Measurements from ENCODE around the gene MYRF. TPM values are rescaled to one million over a fixed set of nuclear protein-coding genes. Genes with fewer than 3 reads are reported as not detected.

Gene MYRF
- total RNA-seq, 2 experiments from 2014 or later: 0.91 to 1.0 TPM

- CTCF ChIA-PET: no interaction called here
- POLR2A ChIA-PET: no interaction called here
Measured at GRCh38 chr11:61769169-61769920, 16.9 kb downstream of the MYRF start.

GRCh38 chr11:61769946-61770683, 17.7 kb downstream of the MYRF start:
- CTCF ChIA-PET: no interaction called here
- POLR2A ChIA-PET: no interaction called here

- CTCF ChIA-PET: no interaction called here
- POLR2A ChIA-PET: no interaction called here
Measured at GRCh38 chr11:61771195-61771894, 18.9 kb downstream of the MYRF start.

GRCh38 chr11:61771985-61772455, 19.6 kb downstream of the MYRF start:
- ChIA-PET POLR2A (no interaction called here), CTCF (interaction anchor here (1.7 kb wide), 1 partner anchor 21 kb away, joined by 6 read pairs; no protein-coding TSS in a partner anchor)

GRCh38 chr11:61773356-61773755, 20.9 kb downstream of the MYRF start:
- CTCF ChIA-PET: interaction anchor here (1.7 kb wide), 1 partner anchor 22 kb away, joined by 6 read pairs; no protein-coding TSS in a partner anchor

GRCh38 chr11:61773809-61774208, 21.4 kb downstream of the MYRF start:
- CTCF ChIA-PET: no interaction called here
- POLR2A ChIA-PET: no interaction called here

More at GRCh38 chr11:61773356-61773755, 20.9 kb downstream of the MYRF start:
- POLR2A ChIA-PET: interaction anchor here (0.7 kb wide), 1 partner anchor 40 kb away, joined by 9 read pairs; no protein-coding TSS in a partner anchor

- ChIA-PET POLR2A (no interaction called here), CTCF (interaction anchor here (1.3 kb wide), 1 partner anchor 27 kb away, joined by 3 read pairs; no protein-coding TSS in a partner anchor)
Measured at GRCh38 chr11:61774411-61774810, 22.0 kb downstream of the MYRF start.

GRCh38 chr11:61775106-61775505, 22.7 kb downstream of the MYRF start:
- POLR2A ChIA-PET: no interaction called here
- CTCF ChIA-PET: interaction anchor here (1.3 kb wide), 1 partner anchor 27 kb away, joined by 3 read pairs; no protein-coding TSS in a partner anchor

GRCh38 chr11:61775606-61776554, 23.4 kb downstream of the MYRF start:
- ChIA-PET POLR2A (no interaction called here), CTCF (interaction anchor here (0.7 to 2.0 kb wide), 5 partner anchors 9 to 43 kb away, joined by 3 to 5 read pairs (median 3); no protein-coding TSS in a partner anchor)

GRCh38 chr11:61776561-61777075, 24.2 kb downstream of the MYRF start:
- ChIA-PET CTCF (interaction anchor here (0.7 to 2.0 kb wide), 3 partner anchors 10 to 43 kb away, joined by 3 to 5 read pairs (median 3); no protein-coding TSS in a partner anchor), POLR2A (no interaction called here)

GRCh38 chr11:61777234-61778090, 25.0 kb downstream of the MYRF start:
- CTCF ChIA-PET: interaction anchor here (2.0 kb wide), 1 partner anchor 28 kb away, joined by 5 read pairs; no protein-coding TSS in a partner anchor
- POLR2A ChIA-PET: no interaction called here

- POLR2A ChIA-PET: no interaction called here
- CTCF ChIA-PET: no interaction called here
Measured at GRCh38 chr11:61778357-61778886, 26.0 kb downstream of the MYRF start.

GRCh38 chr11:61778920-61779650, 26.6 kb downstream of the MYRF start:
- CTCF ChIA-PET: interaction anchor here (1.8 kb wide), 1 partner anchor 14 kb away, joined by 4 read pairs; the partner anchor contains the start of genes FEN1 and TMEM258
- POLR2A ChIA-PET: no interaction called here

- POLR2A ChIA-PET: no interaction called here
- CTCF ChIA-PET: interaction anchor here (1.1 to 1.8 kb wide), 3 partner anchors 13 to 23 kb away, joined by 3 to 4 read pairs (median 3); partner anchors contain the start of genes FEN1 and TMEM258
Measured at GRCh38 chr11:61779666-61780525, 27.5 kb downstream of the MYRF start.

GRCh38 chr11:61780581-61781162, 28.2 kb downstream of the MYRF start:
- ChIA-PET CTCF (interaction anchor here (1.1 to 1.8 kb wide), 3 partner anchors 12 to 22 kb away, joined by 3 to 4 read pairs (median 3); partner anchors contain the start of genes FEN1 and TMEM258), POLR2A (no interaction called here)
